ENCODE data around the gene ZDHHC17.
"Not testable (repeated sequence)": the region's sequence is repeated elsewhere in the genome, so short reads cannot be mapped to it uniquely, and the experiment has no call there.

ZDHHC17 gene, protein sequence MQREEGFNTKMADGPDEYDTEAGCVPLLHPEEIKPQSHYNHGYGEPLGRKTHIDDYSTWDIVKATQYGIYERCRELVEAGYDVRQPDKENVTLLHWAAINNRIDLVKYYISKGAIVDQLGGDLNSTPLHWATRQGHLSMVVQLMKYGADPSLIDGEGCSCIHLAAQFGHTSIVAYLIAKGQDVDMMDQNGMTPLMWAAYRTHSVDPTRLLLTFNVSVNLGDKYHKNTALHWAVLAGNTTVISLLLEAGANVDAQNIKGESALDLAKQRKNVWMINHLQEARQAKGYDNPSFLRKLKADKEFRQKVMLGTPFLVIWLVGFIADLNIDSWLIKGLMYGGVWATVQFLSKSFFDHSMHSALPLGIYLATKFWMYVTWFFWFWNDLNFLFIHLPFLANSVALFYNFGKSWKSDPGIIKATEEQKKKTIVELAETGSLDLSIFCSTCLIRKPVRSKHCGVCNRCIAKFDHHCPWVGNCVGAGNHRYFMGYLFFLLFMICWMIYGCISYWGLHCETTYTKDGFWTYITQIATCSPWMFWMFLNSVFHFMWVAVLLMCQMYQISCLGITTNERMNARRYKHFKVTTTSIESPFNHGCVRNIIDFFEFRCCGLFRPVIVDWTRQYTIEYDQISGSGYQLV

DNA sequence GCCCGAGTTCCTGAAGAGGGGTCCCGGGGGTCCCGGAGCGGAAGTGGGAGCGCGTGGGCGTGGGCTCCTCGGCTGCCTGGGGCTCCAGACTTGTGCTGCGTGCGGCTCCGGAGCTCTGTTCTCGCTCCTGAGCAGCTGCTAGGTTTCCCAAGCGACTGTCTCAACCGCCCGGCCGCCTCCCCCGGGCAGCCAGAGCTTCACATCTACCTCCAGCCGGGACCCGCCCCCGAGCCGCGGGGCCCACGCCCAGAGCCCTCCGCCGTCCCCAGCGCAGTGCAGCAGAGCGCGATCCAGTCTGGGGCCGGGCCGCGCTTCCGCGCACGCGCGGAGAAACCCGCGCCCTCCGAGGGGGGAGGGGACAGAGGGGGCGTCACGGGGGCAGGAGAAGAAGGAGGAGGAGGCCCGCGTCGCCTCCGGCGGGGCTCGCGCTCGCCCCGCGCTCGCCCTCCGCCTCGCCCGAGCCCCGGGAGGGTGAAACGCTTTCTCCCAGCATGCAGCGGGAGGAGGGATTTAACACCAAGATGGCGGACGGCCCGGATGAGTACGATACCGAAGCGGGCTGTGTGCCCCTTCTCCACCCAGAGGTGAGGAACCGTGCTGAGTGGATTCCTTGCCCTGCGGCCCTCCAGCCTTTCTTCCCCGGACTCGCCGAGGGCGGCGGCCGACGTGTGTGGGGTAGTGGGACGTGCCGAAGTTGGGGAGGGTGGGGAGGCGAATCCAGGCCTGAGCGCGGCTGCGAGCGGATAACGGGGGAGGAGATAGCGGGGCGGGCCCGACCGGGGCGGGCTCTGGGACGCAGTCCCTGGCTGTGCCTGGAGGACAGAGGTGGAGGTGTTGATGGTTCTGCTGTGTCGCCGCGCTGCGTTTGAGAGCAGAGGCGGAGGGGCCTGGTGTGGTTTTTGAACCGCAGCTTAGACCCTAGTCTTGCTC is at the start of gene ZDHHC17:
Gene ZDHHC17, plus strand, starts transcription at position 370 of the 930 bp plus-strand sequence. Its CDS starts 122 bp downstream, at position 492.
- peak; percentile 94 for DNase-seq (ENCODE audit: low read depth)

DNA sequence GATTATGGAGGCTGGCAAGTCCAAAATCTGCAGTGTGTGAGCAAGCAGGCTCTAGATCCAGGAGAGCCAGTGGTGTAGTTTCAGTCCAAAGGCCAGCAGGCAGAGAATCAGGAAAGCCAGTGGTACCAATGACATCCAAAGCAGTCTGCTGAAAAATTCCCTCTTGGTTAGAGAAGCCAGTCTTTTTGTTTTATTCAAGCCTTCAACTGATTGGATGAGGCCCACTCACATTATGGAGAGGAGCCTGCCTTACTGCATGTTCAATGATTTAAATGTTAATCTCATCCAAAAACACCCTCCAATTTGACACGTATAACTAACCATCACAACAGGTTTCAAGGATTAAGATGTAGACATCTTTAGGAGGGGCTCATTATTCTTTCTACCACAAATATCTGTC is 49.5 kb upstream of the ZDHHC17 start:
- no peak for DNase-seq (ENCODE audit: low read depth)

DNA sequence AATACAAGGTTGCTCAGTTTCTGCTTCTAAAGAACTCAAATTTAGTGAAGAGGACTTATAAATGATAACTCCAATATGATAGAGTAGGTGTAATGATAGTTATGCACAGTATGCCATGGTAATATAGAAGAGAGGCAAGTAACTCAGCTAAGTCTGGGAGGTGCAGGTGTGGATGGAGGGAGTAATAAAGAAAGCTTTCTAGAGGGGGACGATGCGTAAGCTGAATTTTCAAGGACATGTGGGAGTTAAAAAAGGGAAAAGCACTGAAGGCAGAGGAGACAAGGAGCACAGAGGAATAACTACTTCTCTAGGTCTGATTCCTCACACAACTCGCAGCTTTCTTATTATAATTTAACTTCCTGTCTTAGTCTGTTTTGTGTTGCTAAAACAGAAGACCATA is 49.1 kb upstream of the ZDHHC17 start:
- no peak for DNase-seq (ENCODE audit: low read depth)

DNA sequence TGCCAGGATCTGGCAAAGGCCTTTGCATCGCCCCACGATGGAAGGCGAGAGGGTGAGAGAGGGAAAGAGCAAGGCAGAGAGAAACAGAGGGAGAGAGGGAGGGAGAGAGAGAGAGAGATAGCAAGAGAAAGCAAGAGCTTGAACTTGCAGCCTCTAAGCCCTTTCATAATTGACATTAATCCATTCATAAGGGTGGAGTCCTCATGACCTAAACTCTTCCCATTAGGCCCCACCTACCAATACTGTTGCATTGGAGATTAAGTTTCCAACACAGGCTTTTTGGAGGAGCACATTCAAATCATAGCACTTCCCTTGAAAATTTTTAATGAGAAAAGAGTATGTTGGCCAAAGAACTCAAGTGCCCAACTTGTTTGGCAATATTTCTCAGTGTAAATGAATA is 48.6 kb upstream of the ZDHHC17 start:
- DNase-seq (ENCODE audit: low read depth) = no peak

DNA sequence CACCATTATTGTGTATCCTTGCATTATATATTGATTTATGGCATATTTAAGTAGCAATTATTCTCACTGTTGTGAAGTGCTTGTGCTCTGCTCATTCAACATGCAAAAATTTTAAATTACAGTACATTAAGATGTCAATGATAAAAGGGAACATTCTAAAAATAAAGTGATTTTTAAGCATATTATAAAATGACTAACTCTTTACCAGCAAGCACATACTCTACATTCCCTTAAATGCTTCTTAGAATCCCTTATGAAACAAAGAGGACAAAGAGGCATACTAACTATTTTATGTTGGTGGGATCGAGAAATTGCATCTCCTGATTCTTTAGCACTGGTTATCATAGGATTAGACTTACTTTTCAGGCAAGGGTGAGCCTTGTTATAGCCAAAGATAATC is 46.6 kb upstream of the ZDHHC17 start:
- peak; percentile 56 for DNase-seq (ENCODE audit: low read depth)

DNA sequence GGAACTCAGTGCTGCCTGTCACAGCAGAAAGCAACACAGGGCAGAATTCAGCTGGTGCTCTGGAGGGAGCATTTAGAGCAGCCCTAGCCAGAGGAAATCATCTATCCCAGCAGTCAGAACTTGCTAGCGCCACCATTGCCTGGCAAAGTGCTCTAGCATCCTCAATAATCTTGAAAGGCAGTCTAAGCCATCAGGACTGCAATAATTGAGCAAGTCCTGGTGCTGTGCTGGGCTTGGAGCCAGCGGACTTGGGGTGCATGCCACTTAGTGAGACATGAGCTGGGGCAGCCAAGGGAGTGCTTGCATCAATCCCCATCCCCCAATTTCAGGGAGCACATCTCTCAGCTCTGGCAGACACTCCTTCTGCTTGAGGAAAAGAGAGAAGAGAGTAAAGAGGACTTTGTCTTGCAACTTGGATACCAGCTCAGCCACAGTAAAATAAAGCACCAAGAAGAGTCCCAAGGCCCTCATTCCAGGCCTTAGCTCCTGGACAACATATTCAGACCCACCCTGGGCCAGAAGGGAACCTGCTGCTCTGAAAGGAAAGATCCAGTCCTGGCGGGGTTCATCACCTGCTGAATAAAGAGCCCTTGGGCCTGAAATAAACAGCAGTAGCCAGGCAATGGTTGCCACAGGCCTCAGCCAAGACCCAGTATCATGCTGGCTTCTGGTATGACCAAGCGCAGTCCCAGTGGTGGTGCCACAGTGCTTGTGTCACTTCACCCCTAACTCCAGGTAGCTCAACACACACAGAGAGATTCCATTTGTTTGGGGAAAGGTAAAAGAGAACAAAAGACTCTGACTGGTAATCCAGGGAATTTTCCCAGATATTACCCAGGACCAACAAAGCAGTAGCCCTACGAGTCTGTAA is 44.5 kb upstream of the ZDHHC17 start:
- peak; percentile 67 for DNase-seq (ENCODE audit: low read depth)

DNA sequence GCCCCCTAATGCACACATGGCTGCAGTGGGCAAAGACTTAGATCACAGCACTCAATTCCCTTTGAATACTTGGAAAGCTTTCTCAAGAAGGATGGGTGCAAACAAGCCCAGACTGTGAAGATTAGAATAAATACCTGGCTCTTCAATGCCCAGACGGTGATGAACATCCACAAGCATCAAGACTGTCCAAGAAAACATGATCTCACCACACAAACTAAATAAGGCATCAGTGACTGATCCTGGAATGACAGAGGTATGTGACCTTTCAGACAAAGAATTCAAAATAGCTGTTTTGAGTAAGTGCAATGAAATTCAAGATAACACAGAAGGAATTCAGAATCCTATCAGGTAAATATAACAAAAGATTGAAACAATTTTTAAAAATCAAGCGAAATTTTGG is 43.8 kb upstream of the ZDHHC17 start:
- DNase-seq (ENCODE audit: low read depth) = peak; percentile 83

DNA sequence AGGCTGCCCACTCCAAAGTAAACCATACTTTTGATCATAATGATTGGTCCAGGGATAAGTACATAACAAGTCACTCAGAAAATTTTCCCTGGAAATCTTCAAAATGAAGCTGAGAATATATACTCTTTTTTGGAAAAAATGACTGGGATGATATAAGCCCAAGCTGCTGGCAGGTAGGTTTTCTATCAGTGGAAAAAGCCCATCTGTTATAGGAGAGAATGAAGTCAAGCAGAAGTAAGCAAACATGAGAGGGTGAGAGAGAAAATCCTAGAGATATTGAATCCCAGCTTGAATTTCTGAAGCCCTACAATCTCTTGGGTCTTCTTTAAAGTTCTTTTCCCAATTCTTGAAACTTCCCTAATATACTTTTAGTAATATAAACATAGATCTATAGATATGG is 37.3 kb upstream of the ZDHHC17 start:
- DNase-seq (ENCODE audit: low read depth) = no peak

DNA sequence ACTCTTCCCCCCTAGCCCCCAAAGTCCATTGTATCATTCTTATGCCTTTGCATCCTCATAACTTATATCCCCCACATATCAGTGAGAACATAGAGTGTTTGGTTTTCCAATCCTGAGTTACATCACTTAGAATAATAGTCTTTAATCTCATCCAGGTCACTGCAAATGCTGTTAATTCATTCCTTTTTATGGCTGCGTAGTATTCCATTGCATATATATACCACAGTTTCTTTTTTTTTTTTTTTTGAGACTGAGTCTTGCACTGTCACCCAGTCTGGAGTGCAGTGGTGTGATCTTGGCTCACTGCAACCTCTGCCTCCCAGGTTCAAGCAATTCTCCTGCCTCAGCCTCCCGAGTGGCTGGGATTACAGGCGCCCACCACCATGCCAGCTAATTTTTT is 31.7 kb upstream of the ZDHHC17 start:
- DNase-seq (ENCODE audit: low read depth) = not testable (repeated sequence)

DNA sequence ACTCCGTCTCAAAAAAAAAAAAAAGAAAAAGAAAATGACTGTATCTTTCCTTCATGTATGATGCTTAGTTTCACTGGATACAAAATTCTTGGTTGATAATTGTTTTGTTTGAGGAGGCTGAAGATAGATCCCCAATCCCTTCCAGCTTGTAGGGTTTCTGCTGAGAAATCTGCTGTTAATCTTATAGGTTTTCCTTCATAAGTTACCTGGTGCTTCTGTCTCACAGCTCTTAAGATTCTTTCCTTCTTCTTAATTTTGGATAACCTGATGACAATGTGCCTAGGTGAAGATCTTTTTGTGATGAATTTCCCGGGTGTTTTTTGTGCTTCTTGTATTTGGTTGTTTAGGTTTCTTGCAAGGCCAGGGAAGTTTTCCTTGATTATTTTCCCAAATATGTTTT is 26.2 kb upstream of the ZDHHC17 start:
- not testable (repeated sequence) for DNase-seq (ENCODE audit: low read depth)

DNA sequence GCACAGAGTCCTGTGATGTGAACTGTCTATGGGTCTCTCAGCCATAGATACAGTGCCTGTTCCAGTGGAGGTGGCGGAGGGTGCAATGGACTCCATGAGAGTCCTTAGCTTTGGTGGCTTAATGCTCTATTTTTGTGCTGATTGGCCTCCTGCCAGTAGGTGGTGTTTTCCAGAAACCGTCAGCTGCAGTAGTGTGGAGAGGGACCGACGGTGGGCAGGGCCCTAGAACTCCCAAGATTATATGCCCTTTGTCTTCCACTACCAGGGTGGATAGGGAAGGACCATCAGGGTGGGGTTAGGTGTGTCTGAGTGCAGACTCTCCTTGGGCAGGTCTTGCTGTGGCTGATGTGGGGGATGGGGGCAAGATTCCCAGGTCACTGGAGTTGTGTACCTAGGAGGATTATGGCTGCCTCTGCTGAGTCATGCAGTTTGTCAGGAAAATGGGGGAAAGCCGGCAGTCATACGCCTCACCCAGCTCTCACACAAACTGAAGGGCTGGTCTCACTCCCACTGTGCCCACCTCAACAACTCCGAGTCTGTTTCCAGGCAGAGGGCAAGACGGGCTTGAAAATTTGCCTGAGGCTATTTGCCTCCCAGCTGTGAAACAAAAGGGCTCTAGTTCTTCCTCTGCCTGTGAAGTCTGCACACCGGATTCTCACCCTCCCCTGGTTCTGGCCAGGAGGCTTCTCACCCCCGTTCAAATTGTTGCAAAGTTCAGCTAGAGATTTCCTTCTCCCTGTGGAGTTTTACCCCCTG is 24.9 kb upstream of the ZDHHC17 start:
- no peak for DNase-seq (ENCODE audit: low read depth)

DNA sequence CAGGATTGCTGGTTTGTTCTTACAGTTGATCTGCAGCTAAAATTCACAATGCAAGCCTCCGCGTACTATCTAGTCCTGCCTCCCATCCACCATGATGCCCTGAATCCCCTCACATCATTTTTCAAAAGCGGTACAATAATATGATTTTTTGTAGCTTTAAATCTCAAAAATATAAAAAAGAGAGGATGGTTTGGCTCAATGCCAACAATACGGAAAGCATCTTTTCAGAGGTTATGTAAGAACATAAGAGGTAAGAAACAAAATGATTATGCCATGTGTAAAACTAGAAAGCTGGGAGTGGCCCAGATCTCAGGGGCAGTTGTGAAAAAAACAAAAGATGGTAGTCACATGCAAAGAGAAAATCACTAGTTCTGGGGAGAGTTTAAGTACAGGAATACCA is 24.0 kb upstream of the ZDHHC17 start:
- no peak for DNase-seq (ENCODE audit: low read depth)

DNA sequence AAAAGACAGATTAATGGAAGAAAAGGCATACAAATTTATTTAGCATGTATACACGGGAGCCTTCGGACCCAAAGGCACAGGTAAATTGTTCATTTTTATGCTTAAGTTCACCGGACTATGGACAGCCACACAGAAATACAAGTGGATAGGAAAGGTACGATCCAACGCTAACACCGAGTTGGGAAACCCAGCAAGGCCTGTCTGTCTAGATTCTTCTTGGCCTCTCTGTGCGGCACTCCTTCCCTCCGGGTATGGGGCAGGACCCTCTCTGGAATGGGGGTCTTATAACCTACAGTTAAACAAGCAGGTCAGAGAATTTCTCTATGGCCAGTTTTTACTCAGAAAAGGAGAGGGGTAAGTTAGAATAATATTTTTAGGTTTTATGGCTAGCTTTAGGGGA is 23.4 kb upstream of the ZDHHC17 start:
- no peak for DNase-seq (ENCODE audit: low read depth)

DNA sequence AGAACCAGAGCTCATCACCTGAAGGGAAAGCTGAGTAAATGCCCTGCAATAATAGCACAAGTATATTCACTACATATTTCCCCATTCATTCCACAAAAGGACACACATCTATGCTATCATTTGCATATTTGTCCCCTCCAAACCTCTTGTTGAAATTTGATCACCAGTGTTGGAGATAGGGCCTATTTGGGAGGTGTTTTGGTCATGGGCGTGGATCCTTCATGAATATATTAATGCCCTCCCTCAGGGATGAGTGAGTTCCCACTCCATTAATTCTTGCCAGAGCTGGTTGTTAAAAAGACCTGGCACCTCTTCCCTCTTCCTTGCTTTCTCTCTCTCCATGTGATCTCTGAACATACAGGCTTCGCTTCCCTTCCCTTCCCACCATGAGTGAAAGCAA is 18.6 kb upstream of the ZDHHC17 start:
- DNase-seq (ENCODE audit: low read depth) = no peak

DNA sequence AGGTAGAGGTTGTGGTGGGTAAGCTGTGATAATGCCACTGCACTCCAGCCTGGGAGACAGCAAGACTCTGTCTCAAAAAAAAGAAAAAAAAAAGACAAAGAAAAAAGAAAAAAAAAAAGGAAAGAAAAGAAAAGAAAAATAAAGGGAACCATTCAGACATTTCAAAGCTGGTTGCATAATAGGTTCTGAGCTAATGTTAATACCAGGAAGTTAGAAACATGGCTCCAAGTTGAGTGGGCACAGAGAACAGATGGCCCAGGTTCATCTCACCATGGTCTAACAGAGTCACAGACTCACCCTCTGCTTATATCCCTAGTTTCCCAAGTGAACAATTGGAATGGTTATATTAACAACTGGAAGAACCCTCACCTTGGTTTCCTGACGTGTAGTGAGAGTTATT is 17.4 kb upstream of the ZDHHC17 start:
- DNase-seq (ENCODE audit: low read depth) = no peak

DNA sequence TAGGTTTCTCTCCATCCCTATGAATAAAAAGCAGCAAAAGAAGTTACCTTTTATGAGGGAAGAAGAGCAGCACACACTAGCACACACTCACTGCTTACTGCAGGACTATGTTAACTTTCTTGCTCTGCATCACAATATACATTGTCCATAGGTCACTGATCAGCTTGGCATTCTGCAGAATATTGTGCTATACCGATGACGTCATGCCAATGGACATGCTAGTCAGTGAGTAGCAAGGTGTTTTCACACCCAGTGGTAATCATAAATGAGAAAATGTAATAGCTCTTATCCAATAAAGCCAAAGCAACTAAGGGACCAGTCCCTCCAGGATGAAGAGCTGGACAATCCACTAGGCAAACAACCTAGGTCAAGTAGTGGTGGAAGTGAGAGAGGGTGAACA is 16.7 kb upstream of the ZDHHC17 start:
- no peak for DNase-seq (ENCODE audit: low read depth)

DNA sequence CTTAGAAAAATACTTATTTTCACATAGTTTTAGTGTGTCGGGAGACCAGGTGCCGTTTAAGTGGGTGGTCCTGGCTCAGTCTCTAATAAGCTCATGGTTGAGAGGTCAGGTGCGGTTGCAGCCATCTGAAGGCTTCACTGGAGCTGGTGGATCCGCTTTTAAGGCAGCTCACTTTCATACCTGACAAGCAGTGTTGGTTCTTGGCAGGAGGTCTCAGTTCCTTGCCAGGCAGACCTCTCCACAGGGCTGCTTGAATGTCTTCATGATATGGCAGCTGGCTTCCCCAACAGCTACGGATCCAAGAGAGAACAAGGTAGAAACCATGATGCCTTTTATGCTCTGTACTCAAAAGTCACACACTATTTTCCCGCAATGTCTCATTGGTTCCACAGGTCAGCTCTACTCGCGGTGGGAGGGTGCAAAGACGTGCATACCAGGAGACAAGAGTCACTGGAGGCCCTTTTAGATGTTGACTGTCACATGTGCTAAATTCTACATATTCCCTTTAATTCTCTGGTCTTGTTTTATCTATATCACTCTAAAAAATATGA is 8.0 kb upstream of the ZDHHC17 start:
- DNase-seq (ENCODE audit: low read depth) = peak; percentile 14

DNA sequence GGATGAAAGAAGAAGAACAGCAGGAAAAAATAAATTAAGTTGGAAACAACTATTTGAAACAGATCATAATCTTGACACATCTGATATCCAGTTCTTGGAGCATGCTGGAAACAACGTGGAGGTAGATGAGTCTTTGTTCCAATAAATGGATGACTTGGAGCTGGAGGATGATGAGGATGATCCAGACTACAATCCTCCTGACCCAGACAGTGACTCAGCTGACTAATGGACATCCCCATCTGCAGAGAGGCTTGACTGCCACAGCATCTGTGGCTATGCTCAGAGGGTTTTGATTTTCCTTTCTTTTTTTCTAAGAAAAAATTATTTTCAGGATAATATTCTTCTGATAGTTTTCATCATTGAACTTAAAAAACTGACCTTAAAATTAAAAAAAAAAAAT is 6.2 kb upstream of the ZDHHC17 start:
- peak; percentile 51 for DNase-seq (ENCODE audit: low read depth)

DNA sequence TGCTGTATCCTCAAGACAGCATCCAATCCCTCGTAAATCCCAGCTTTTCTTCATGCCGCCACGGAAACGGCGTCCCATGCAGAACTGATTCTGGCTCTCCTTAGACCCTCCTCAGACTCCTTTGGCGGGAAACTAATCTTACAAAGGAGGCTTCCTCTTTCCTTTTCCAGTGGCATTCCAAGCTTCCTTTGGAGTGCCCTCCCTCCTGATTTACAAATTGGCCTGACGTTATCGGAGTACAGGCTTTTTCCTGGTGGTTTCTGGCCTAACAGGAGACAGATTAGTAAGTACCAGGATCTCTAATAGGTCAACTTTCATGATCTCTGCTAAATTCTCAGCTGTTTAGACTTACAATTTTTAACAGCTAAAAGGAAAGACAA is 1.3 kb upstream of the ZDHHC17 start:
- no peak for DNase-seq (ENCODE audit: low read depth)

DNA sequence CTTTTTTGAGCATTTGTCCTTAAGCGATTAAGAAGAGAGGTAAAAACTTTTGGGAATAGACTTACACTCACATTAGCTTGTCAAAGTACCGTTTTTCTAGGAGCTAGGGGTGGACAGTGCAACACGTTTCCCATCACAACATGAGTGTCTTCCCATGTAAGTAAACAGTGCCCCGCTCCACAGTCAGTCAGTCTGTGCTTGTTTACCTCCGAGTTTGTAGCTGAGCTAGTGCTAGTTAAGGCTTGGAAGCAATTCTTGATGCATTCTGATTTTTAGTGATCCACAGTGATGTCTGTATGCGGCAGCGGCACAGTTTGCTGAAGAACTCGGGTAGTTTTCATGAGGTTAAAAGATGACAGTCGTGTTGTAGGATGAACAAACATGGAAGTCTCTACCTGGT is 941 bp downstream of the ZDHHC17 start:
- DNase-seq (ENCODE audit: low read depth) = peak; percentile 29

DNA sequence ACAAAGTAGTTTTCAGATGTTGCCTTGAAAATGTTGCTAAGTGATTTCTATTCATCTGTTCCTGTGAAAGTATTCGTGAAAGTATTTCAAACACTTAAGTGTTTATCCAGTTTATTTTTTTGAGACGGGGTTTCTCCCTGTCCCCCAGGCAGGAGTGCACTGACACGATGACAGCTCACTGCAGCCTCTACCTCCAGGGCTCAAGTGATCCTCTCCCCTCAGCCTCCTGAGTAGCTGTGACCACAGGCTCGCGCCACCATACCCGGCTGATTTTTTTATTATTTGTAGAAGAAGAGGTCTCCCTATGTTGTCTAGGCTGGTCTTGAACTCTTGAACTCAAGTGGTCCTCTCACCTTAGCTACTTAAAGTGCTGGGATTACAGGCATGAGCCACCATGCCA is 1.7 kb downstream of the ZDHHC17 start:
- no peak for DNase-seq (ENCODE audit: low read depth)

All from EH (cell line).